ENCODE results near the gene NF1.

- TF ChIP-seq CTCF (IDR thresholded peaks at IDR 0.05; ENCODE audit: low read length) = no peak
- TF ChIP-seq EZH2 (IDR thresholded peaks at IDR 0.05; ENCODE audit: borderline replicate concordance, low read length) = no peak
Observed at GRCh38 chr17:31393749-31394146, 299.0 kb downstream of the NF1 start.
